Activated naive CD4-positive, alpha-beta T cell treated with anti-CD3 and anti-CD28 coated beads, Interleukin-2, amount 50 U/mL, for 72 hours (primary cell): ENCODE data around the gene SNX20. TPM values are rescaled to one million over a fixed set of nuclear protein-coding genes. Genes with fewer than 3 reads are reported as not detected.

Experiments
- ATAC-seq, 2 donors: fragments of 150-1000 bp; cut with Tn5 transposase; 2 replicates each; pipeline ENCODE4 v1.10.0; 2021; ENCODE audit warnings: mild to moderate bottlenecking in 2 of 2, moderate library complexity in 2 of 2
- DNase-seq, 2 donors: peaks; one replicate each; pipeline ENCODE4 v3.0.0; 2021 to 2022; ENCODE audit warnings: low spot score in 2 of 2
- H3K27ac Mint-ChIP-seq, 2 donors: one replicate each; pipeline ENCODE4 v1.8.0; 2022; ENCODE audit warnings: mild to moderate bottlenecking in 2 of 2, mixed read lengths in 2 of 2
- H3K36me3 Mint-ChIP-seq, 2 donors: one replicate each; pipeline ENCODE4 v1.8.0; 2022; ENCODE audit warnings: mixed read lengths in 2 of 2
- H3K9me3 Mint-ChIP-seq, 2 donors: one replicate each; pipeline ENCODE4 v1.8.0; 2022; ENCODE audit warnings: mixed read lengths in 2 of 2
- total RNA-seq, 2 donors: library from RNA; stranded (reverse); gene quantifications; one replicate each; pipeline ENCODE4 v1.2.3, GENCODE V29; 2022

Gene SNX20
- total RNA-seq, 2 donors from 2014 or later, result 36.7 to 48.4 TPM

DNA sequence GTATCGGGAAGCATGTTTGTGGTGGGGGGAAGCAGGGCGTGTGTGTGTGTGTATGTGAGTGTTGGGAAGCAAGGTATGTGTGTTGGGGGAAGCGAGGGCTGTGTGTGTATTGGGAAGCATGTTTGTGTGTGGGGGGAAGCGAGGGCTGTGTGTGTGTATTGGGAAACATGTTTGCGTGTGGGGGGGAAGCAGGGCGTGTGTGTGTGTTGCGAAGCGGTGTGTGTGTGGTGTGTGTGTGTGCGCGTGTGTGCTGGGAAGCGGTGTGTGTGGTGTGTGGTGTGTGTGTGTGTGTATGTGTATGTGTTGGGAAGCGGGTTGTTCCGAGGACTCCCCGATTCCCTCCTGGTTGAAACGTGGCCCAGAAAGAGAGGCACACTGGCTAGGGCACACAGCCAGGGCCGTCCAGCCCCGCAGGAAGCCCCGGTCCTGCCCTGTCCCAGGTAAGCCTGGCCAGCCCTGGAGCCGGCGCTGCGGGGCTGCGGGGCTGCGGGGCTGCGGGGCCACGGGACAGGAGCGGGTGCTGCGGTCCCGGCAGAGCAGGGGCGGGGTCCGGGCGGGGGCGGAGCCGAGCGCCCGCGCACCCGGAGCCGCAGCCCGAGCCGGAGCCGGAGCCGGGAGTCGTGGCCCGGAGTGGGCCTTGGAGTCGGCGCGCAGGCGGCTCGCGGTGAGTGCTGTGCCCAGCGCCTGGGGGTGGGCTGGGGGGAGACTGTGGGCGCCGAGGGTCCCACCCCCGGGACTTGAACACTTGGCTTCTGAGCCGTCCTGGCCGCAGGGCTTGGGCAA is 12.1 kb upstream of the SNX20 start, which contains the start of gene NOD2:
TSS of gene NOD2 (plus strand) at position 608 of the 783 bp plus-strand sequence. CDS start 5,890 bp downstream, outside the sequence.
- DNase-seq (no peak), ATAC-seq (peak in 1 of 2 donors; percentile 62)
- Mint-ChIP-seq H3K9me3 (peaks cover 0 to 5% of the 10 kb centered on the region in 2 donors), H3K27ac (peak within 1 kb of the TSS; percentile 6 to 36), H3K36me3 (no peaks in the 10 kb centered on the region)

DNA sequence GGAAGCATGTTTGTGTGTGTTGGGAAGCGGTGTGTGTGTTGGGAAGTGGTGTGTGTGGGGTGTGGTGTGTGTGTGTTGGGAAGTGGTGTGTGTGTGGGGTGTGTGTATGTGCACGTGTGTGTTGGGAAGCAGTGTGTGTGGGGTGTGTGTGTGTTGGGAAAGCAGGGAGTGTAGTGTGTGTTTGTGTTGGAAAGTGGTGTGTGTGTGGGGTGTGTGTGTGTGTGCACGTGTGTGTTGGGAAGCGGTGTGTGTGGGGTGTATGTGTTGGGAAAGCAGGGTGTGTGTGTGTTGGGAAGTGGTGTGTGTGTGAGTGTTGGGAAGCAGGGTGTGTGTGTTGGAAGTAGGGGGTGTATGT is 11.5 kb upstream of the SNX20 start:
- ATAC-seq (no peak), DNase-seq (no peak)
- no peaks in the 10 kb centered on the region for H3K36me3 Mint-ChIP-seq
- peaks cover 0 to 5% of the 10 kb centered on the region in 2 donors for H3K9me3 Mint-ChIP-seq
- no peak overlapping the region for H3K27ac Mint-ChIP-seq

DNA sequence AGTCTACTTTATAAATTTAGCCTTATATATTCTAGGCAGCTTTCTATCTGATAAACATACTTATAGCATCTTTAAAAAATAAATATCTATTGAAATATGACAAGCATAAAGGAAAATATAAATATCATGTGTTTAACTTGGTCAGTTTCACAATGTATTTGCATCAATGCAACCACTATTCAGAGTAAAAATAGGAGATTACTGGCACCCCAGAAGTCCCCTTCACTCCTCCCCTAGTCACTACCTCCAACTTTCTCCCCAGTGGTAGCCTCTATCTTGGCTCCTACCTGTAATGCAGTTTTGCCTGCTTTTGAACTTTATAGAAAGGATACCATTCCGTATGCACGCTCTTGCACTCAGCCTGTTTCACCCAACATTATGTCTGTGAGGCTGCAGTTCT is 9.1 kb upstream of the SNX20 start:
- Mint-ChIP-seq H3K36me3 (no peaks in the 10 kb centered on the region), H3K27ac (no peak overlapping the region), H3K9me3 (peaks cover 0 to 1% of the 10 kb centered on the region in 2 donors)
- ATAC-seq (no peak), DNase-seq (no peak)

GRCh38 chr16:50688867-50689266 is 7.8 kb upstream of the SNX20 start:
- DNase-seq, result no peak
- Mint-ChIP-seq H3K27ac (no peak overlapping the region), H3K36me3 (no peaks in the 10 kb centered on the region), H3K9me3 (no peaks in the 10 kb centered on the region)
- no peak for ATAC-seq

- Mint-ChIP-seq H3K9me3 (no peaks in the 10 kb centered on the region), H3K36me3 (no peaks in the 10 kb centered on the region), H3K27ac (no peak overlapping the region)
- ATAC-seq, result no peak
- DNase-seq, result no peak
Observed at GRCh38 chr16:50688083-50688482, 7.0 kb upstream of the SNX20 start.

- no peaks in the 10 kb centered on the region for H3K9me3 Mint-ChIP-seq
- H3K36me3 Mint-ChIP-seq, result no peaks in the 10 kb centered on the region
- no peak for ATAC-seq
- peak overlapping the region in 1 of 2 donors; percentile 90 for H3K27ac Mint-ChIP-seq
- no peak for DNase-seq
Observed at GRCh38 chr16:50685462-50686063, 4.5 kb upstream of the SNX20 start.

- peaks cover under 1 to 6% of the 10 kb centered on the region in 2 donors for H3K36me3 Mint-ChIP-seq
- peak overlapping the region; percentile 68 to 90 for H3K27ac Mint-ChIP-seq
- DNase-seq (peak in 1 of 2 donors; percentile 75), ATAC-seq (peak; percentile 71 to 72)
- H3K9me3 Mint-ChIP-seq, result no peaks in the 10 kb centered on the region
Observed at GRCh38 chr16:50684823-50685461, 3.8 kb upstream of the SNX20 start.

GRCh38 chr16:50683689-50684374 is 2.7 kb upstream of the SNX20 start:
- DNase-seq (peak; percentile 51 to 79), ATAC-seq (peak; percentile 39 to 53)
- peaks cover 5 to 13% of the 10 kb centered on the region in 2 donors for H3K36me3 Mint-ChIP-seq
- H3K9me3 Mint-ChIP-seq, result no peaks in the 10 kb centered on the region
- H3K27ac Mint-ChIP-seq, result peak overlapping the region; percentile 68 to 90

DNA sequence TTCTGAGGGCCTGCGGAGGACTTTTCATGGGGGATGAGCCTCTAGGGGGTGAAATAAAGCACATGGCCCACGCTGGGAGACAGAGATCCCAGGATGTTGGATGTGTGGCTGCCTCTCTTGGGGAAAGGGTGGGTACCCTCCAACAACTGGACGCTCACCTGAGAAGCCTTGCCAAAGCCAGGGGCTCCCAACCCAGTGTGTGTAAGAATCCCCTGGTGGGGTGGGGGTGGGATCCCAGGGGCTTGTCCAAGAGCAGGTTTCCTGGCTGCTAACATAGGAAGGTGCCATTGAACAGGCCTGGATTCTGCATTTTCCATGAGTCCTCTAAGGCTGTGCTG is 587 bp downstream of the SNX20 start:
- peak overlapping the region; percentile 95 for H3K27ac Mint-ChIP-seq
- ATAC-seq (no peak), DNase-seq (no peak)
- H3K9me3 Mint-ChIP-seq, result no peaks in the 10 kb centered on the region
- peaks cover 28 to 46% of the 10 kb centered on the region in 2 donors for H3K36me3 Mint-ChIP-seq

GRCh38 chr16:50679676-50680555 is 1.2 kb downstream of the SNX20 start:
- no peaks in the 10 kb centered on the region for H3K9me3 Mint-ChIP-seq
- ATAC-seq, result no peak
- H3K27ac Mint-ChIP-seq, result peak overlapping the region; percentile 95
- no peak for DNase-seq
- H3K36me3 Mint-ChIP-seq, result peaks cover 30 to 51% of the 10 kb centered on the region in 2 donors

DNA sequence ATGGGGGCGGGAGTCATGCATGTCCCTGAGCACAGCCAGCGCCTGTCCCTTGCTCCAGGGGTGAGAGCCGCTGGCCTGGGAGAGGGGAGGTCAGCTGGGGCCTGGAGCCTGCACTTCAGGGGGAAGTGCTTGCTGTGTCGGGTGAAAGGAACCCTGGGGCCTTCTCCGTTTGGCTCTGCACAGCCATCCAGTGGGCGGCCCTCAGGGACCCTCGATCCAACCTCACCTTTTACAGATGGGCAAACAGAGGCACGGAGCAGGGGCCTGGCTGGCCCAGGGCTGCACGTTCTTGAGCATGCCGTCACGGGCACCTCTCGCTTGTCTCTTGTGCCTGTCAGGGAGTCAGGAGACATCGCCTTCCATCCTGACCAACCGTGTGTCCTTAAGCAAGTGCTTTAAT is 1.8 kb downstream of the SNX20 start:
- ATAC-seq (no peak), DNase-seq (no peak)
- peaks cover 35 to 58% of the 10 kb centered on the region in 2 donors for H3K36me3 Mint-ChIP-seq
- H3K9me3 Mint-ChIP-seq, result no peaks in the 10 kb centered on the region
- H3K27ac Mint-ChIP-seq, result peak overlapping the region; percentile 95

DNA sequence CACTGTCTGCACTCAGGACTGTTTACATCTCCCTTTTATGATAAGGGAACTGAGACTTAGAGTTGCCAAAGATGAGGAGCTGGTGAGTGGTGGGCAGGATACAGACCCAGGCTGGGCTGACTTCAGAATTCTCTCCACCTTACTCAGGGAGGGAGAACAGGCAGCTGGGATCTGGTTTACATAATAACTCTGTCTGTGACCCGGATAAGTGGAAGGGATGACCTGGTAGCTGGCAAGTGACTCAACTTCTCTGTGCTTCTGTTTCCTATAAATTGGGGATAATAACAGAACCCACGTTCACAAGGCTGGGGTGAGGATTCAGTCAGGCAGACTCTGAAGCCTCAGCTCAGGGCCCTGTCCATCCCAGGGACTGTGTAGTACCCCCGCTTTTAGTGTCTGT is 2.6 kb downstream of the SNX20 start:
- peak in 1 of 2 donors; percentile 6 for ATAC-seq
- no peak for DNase-seq
- H3K36me3 Mint-ChIP-seq, result peaks cover 40 to 65% of the 10 kb centered on the region in 2 donors
- peaks cover 0 to 4% of the 10 kb centered on the region in 2 donors for H3K9me3 Mint-ChIP-seq
- peak overlapping the region; percentile 93 to 95 for H3K27ac Mint-ChIP-seq

GRCh38 chr16:50677351-50677750 is 3.8 kb downstream of the SNX20 start:
- peaks cover 49 to 77% of the 10 kb centered on the region in 2 donors for H3K36me3 Mint-ChIP-seq
- H3K27ac Mint-ChIP-seq, result peak overlapping the region in 1 of 2 donors; percentile 63
- peaks cover 8 to 11% of the 10 kb centered on the region in 2 donors for H3K9me3 Mint-ChIP-seq
- DNase-seq, result no peak
- ATAC-seq, result no peak

- H3K36me3 Mint-ChIP-seq, result peaks cover 55 to 83% of the 10 kb centered on the region in 2 donors
- DNase-seq, result no peak
- ATAC-seq, result no peak
- H3K27ac Mint-ChIP-seq, result peak overlapping the region; percentile 31 to 63
- H3K9me3 Mint-ChIP-seq, result peaks cover 13 to 17% of the 10 kb centered on the region in 2 donors
Observed at GRCh38 chr16:50676684-50677225, 4.4 kb downstream of the SNX20 start.

DNA sequence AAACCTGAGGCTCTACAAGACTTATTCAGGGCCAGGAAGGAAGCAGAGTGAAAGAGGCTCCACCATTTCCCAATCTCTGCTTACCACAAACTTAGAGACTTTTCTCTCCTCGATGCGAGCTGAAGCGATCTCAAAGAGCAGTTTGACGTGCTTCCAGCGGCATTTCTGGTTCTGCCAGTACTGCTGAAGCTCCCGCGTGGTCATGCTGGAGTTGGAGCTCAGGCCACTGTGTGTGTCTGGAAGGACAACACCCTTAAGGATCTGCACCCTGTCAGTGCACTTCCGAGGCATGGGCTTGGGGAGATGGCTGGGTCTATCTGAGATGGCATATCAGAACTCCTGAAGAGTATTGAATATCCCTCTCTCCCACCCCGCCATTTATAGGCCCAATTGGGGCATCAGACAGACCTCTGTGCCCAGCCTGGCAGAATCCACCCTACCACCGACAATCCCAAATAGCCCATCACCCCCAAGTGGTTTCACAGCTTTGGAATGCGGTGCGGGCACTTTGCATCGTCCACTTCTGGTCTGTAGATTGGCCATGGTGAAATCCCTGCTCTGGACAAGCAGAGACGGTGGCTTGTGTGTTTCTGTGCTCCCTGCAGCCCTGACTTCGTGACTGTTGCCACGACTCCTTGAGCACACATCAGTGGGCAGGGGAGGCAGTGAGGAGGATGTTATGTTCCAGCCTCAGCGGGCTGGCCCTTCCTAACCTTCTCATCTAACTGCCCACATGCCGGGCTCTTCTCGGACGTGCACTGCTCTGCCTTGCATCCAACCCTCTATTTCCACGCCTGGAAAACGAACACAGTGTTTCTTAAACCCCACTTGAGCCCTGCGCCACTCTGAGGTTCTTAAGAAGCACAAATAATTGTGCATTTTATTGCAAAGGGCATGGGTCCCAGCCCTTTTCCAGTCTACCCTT is 5.2 kb downstream of the SNX20 start:
- ATAC-seq, result no peak
- no peak for DNase-seq
- peaks cover 61 to 91% of the 10 kb centered on the region in 2 donors for H3K36me3 Mint-ChIP-seq
- peaks cover 18 to 21% of the 10 kb centered on the region in 2 donors for H3K9me3 Mint-ChIP-seq
- H3K27ac Mint-ChIP-seq, result peak overlapping the region in 1 of 2 donors; percentile 88
